ENCODE results near the gene C2CD4C. TPM values are rescaled to one million over a fixed set of nuclear protein-coding genes. Genes with fewer than 3 reads are reported as not detected.
"Not testable (repeated sequence)": the region's sequence is repeated elsewhere in the genome, so short reads cannot be mapped to it uniquely, and the experiment has no call there.

The C2CD4C gene
- total RNA-seq, 1 experiment from 2014 or later = 7.1 TPM

- DNase-seq (ENCODE audit: low read depth, low spot score) = no peak
- H3K4me1 ChIP-seq (ENCODE audit: control insufficient read depth in 1 of 2, insufficient read depth in 2 of 2, low read length in 2 of 2) = no peaks in the 10 kb centered on the region
- H3K9me2 ChIP-seq (ENCODE audit: insufficient read depth) = no peaks in the 10 kb centered on the region
- no peaks in the 10 kb centered on the region for H3K27me3 ChIP-seq (ENCODE audit: insufficient read depth, low read length)
- ChIA-PET CTCF (no interaction called here), RAD21 (ENCODE audit: low non-redundant PET in 1 of 2, low total read pairs in 2 of 2, uncharacterized antibody in 2 of 2, unreplicated experiment in 2 of 2) (no interaction called here), POLR2A (no interaction called here)
- no peak overlapping the region for H3K9ac ChIP-seq (ENCODE audit: low read length)
- TF ChIP-seq CTCF (IDR thresholded peaks at IDR 0.05 in 2 of 3, conservative IDR thresholded peaks at IDR 0.05 in 1 of 3; ENCODE audit: borderline replicate concordance in 1 of 3, insufficient read depth in 1 of 3, low read depth in 2 of 3, low read length in 2 of 3) (no peak), RAD21 (IDR thresholded peaks at IDR 0.05; ENCODE audit: low read depth) (no peak), ZFX (IDR thresholded peaks at IDR 0.05) (no peak), ZNF274 (IDR thresholded peaks at IDR 0.05; ENCODE audit: low read depth, low read length) (no peak), SP1 (IDR thresholded peaks at IDR 0.05; ENCODE audit: low read depth) (no peak), POLR2AphosphoS5 (IDR thresholded peaks at IDR 0.05; ENCODE audit: low read depth, low read length) (no peak), CEBPB (IDR thresholded peaks at IDR 0.05; ENCODE audit: low read depth) (no peak), ATF3 (IDR thresholded peaks at IDR 0.05) (no peak), REST (IDR thresholded peaks at IDR 0.05; ENCODE audit: low read depth) (no peak)
- no peak overlapping the region for H3K27ac ChIP-seq (ENCODE audit: low read depth, low read length)
- intact Hi-C loops (cut with micrococcal nuclease) = loop anchor here (10.0 kb wide), 1 partner anchor 117 kb away; the partner anchor contains the start of gene TPGS1
- no peaks in the 10 kb centered on the region for H3K36me3 ChIP-seq (ENCODE audit: control insufficient read depth in 1 of 2, insufficient read depth in 2 of 2, low read length in 2 of 2)
- H3K4me2 ChIP-seq (ENCODE audit: low read length) = no peak overlapping the region
- no peaks in the 10 kb centered on the region for H4K20me1 ChIP-seq (ENCODE audit: insufficient read depth)
- no peaks in the 10 kb centered on the region for H3K9me3 ChIP-seq (ENCODE audit: control insufficient read depth in 1 of 2, insufficient read depth in 1 of 2, low read depth in 1 of 2, low read length in 2 of 2)
- no peak for ATAC-seq
- no peak overlapping the region for H2AFZ ChIP-seq (ENCODE audit: low read depth, low read length, poor library complexity, severe bottlenecking)
- no TSS peak for BruUV-seq (replicated peaks)
- H3K79me2 ChIP-seq (ENCODE audit: insufficient read depth, low read length) = no peaks in the 10 kb centered on the region
- no peak overlapping the region for H3K4me3 ChIP-seq (replicated peaks in 1 of 2; ENCODE audit: low read depth in 1 of 2, low read length in 2 of 2)
Measured at GRCh38 chr19:387777-388176, 21.2 kb downstream of the C2CD4C start.

GRCh38 chr19:386632-387301 lies 22.2 kb downstream of the C2CD4C start:
- H3K4me2 ChIP-seq (ENCODE audit: low read length); H4K20me1 ChIP-seq (ENCODE audit: insufficient read depth); H2AFZ ChIP-seq (ENCODE audit: low read depth, low read length, poor library complexity, severe bottlenecking); CTCF ChIA-PET; H3K4me3 ChIP-seq (replicated peaks in 1 of 2; ENCODE audit: low read depth in 1 of 2, low read length in 2 of 2); H3K79me2 ChIP-seq (ENCODE audit: insufficient read depth, low read length); POLR2A ChIA-PET; H3K9ac ChIP-seq (ENCODE audit: low read length); H3K27me3 ChIP-seq (ENCODE audit: insufficient read depth, low read length); RAD21 ChIA-PET (ENCODE audit: low non-redundant PET in 1 of 2, low total read pairs in 2 of 2, uncharacterized antibody in 2 of 2, unreplicated experiment in 2 of 2); H3K9me3 ChIP-seq (ENCODE audit: control insufficient read depth in 1 of 2, insufficient read depth in 1 of 2, low read depth in 1 of 2, low read length in 2 of 2); BruUV-seq (replicated peaks); ATAC-seq; H3K4me1 ChIP-seq (ENCODE audit: control insufficient read depth in 1 of 2, insufficient read depth in 2 of 2, low read length in 2 of 2); H3K9me2 ChIP-seq (ENCODE audit: insufficient read depth); DNase-seq (ENCODE audit: low read depth, low spot score); H3K27ac ChIP-seq (ENCODE audit: low read depth, low read length); H3K36me3 ChIP-seq (ENCODE audit: control insufficient read depth in 1 of 2, insufficient read depth in 2 of 2, low read length in 2 of 2): not testable (repeated sequence)
- intact Hi-C loops (cut with micrococcal nuclease) = loop anchor here (10.0 kb wide), 1 partner anchor 118 kb away; the partner anchor contains the start of gene TPGS1

Data from HCT116 (cell line).